DND-41 (cell line): ENCODE results near the gene STX16.

Experiments
- ATAC-seq: fragments of 200-7000 bp; cut with Tn5 transposase; 3 replicates; pipeline ENCODE4 v1.9.1; 2021; ENCODE audit warnings: low read depth; ENCODE audit not compliant: insufficient read depth
- DNase-seq: peaks from one replicate; pipeline ENCODE4 v3.0.0-alpha.2; 2020
- H2AFZ ChIP-seq: 2 replicates; pipeline ENCODE4 v1.6.0; 2012; ENCODE audit warnings: low read depth, low read length
- H3K27ac ChIP-seq: 2 replicates; pipeline ENCODE4 v1.5.1; 2012; ENCODE audit warnings: low read length, inconsistent platforms
- H3K27me3 ChIP-seq: fragments of 200-600 bp; sonication (generic); 2 replicates; pipeline ENCODE4 v1.6.0; 2012; ENCODE audit warnings: low read length, mild to moderate bottlenecking, inconsistent platforms; ENCODE audit not compliant: insufficient read depth, poor library complexity
- H3K36me3 ChIP-seq: 2 replicates; pipeline ENCODE4 v1.5.1; 2012; ENCODE audit warnings: low read length, inconsistent platforms; ENCODE audit not compliant: insufficient read depth
- H3K4me1 ChIP-seq: 2 replicates; pipeline ENCODE4 v1.5.1; 2012; ENCODE audit warnings: mild to moderate bottlenecking, low read length; ENCODE audit not compliant: insufficient read depth
- H3K4me2 ChIP-seq: 2 replicates; pipeline ENCODE4 v1.6.0; 2012; ENCODE audit warnings: mild to moderate bottlenecking, moderate library complexity, low read length, inconsistent platforms; ENCODE audit not compliant: insufficient read depth
- H3K4me3 ChIP-seq, 2 experiments: fragments of 200-600 bp in 1 of 2; shearing (Covaris generic) in 1 of 2; 2 replicates each; pipeline ENCODE4 v1.5.1; 2012 to 2016; ENCODE audit warnings: inconsistent platforms in 2 of 2, low read length in 2 of 2, mild to moderate bottlenecking in 2 of 2, low read depth in 1 of 2, moderate library complexity in 1 of 2
- H3K79me2 ChIP-seq: 2 replicates; pipeline ENCODE4 v1.6.0; 2012; ENCODE audit warnings: low read length, inconsistent platforms; ENCODE audit not compliant: insufficient read depth
- H3K9ac ChIP-seq: 2 replicates; pipeline ENCODE4 v1.6.0; 2012; ENCODE audit warnings: low read depth, mild to moderate bottlenecking, inconsistent platforms, low read length, moderate library complexity
- H3K9me3 ChIP-seq: 2 replicates; pipeline ENCODE4 v1.5.1; 2012; ENCODE audit warnings: low read length, moderate library complexity, mild to moderate bottlenecking, inconsistent platforms; ENCODE audit not compliant: insufficient read depth, severe bottlenecking
- H4K20me1 ChIP-seq: 2 replicates; pipeline ENCODE4 v1.6.0; 2012; ENCODE audit warnings: low read length; ENCODE audit not compliant: insufficient read depth
- CTCF ChIP-seq: IDR thresholded peaks from 2 replicates; pipeline ENCODE4 v1.5.1; 2012; ENCODE audit warnings: borderline replicate concordance, low read length, moderate library complexity, mild to moderate bottlenecking; ENCODE audit not compliant: poor library complexity, severe bottlenecking; ENCODE audit errors: extremely low read depth
- EZH2 ChIP-seq: IDR thresholded peaks from 3 replicates; pipeline ENCODE4 v1.6.1; 2012; ENCODE audit warnings: borderline replicate concordance, low read depth, mild to moderate bottlenecking, moderate library complexity, low read length, inconsistent platforms; ENCODE audit not compliant: severe bottlenecking

Gene STX16

GRCh38 chr20:58715391-58715800 is 64.3 kb downstream of the STX16 start:
- DNase-seq = peak; percentile 3
- no peaks in the 10 kb centered on the region for H3K4me1 ChIP-seq
- no peak overlapping the region for H3K4me2 ChIP-seq
- peaks cover 4% of the 10 kb centered on the region for H4K20me1 ChIP-seq
- no peak overlapping the region for H2AFZ ChIP-seq
- H3K27me3 ChIP-seq = no peaks in the 10 kb centered on the region
- no peak overlapping the region for H3K4me3 ChIP-seq
- H3K9ac ChIP-seq = no peak overlapping the region
- TF ChIP-seq EZH2 (no peak), CTCF (no peak)
- H3K36me3 ChIP-seq = peaks cover 15% of the 10 kb centered on the region; the same call in 1 of the 2 replicates
- no peaks in the 10 kb centered on the region for H3K79me2 ChIP-seq
- no peak for ATAC-seq
- no peak overlapping the region for H3K27ac ChIP-seq
- no peaks in the 10 kb centered on the region for H3K9me3 ChIP-seq

- ATAC-seq (no peak), DNase-seq (peak; percentile 3)
- no peaks in the 10 kb centered on the region for H3K9me3 ChIP-seq
- no peak overlapping the region for H3K27ac ChIP-seq
- no peaks in the 10 kb centered on the region for H3K79me2 ChIP-seq
- TF ChIP-seq EZH2 = no peak
- TF ChIP-seq CTCF = no peak
- H3K4me1 ChIP-seq = no peaks in the 10 kb centered on the region
- H2AFZ ChIP-seq = no peak overlapping the region
- H3K4me3 ChIP-seq = no peak overlapping the region
- no peak overlapping the region for H3K9ac ChIP-seq
- H3K27me3 ChIP-seq = no peaks in the 10 kb centered on the region
- no peak overlapping the region for H3K4me2 ChIP-seq
- H3K36me3 ChIP-seq = peaks cover 15% of the 10 kb centered on the region; the same call in 1 of the 2 replicates
- peaks cover 4% of the 10 kb centered on the region for H4K20me1 ChIP-seq
These were observed 64.9 kb downstream of the STX16 start for GRCh38 chr20:58715801-58716475.

- Histone ChIP-seq H3K9ac (no peak overlapping the region), H3K79me2 (no peaks in the 10 kb centered on the region), H3K4me3 (no peak overlapping the region), H3K36me3 (peaks cover 15% of the 10 kb centered on the region; the same call in 1 of the 2 replicates), H4K20me1 (peaks cover 4% of the 10 kb centered on the region), H3K9me3 (no peaks in the 10 kb centered on the region), H3K4me1 (no peaks in the 10 kb centered on the region), H3K27me3 (no peaks in the 10 kb centered on the region), H3K4me2 (no peak overlapping the region), H3K27ac (no peak overlapping the region), H2AFZ (no peak overlapping the region)
- DNase-seq (peak; percentile 3), ATAC-seq (no peak)
- TF ChIP-seq EZH2 (no peak), CTCF (no peak)
These were observed 65.6 kb downstream of the STX16 start for GRCh38 chr20:58716476-58717277.
